ENCODE data around the gene MRRF.
"Not testable (repeated sequence)": the region's sequence is repeated elsewhere in the genome, so short reads cannot be mapped to it uniquely, and the experiment has no call there.

Gene MRRF

GRCh38 chr9:122277285-122277897 lies 12.7 kb downstream of the MRRF start:
- no peak for DNase-seq

GRCh38 chr9:122281368-122281767 lies 16.7 kb downstream of the MRRF start:
- DNase-seq, result no peak

GRCh38 chr9:122286764-122287163 lies 22.1 kb downstream of the MRRF start:
- DNase-seq, result no peak

GRCh38 chr9:122287214-122287720 lies 22.6 kb downstream of the MRRF start:
- DNase-seq, result no peak

- no peak for DNase-seq
These were observed 26.8 kb downstream of the MRRF start for GRCh38 chr9:122291458-122291857.

- DNase-seq, result no peak
These were observed 29.8 kb downstream of the MRRF start for GRCh38 chr9:122294531-122294930.

- DNase-seq, result no peak
These were observed 32.8 kb downstream of the MRRF start for GRCh38 chr9:122297512-122297911.

GRCh38 chr9:122302237-122303093 lies 37.8 kb downstream of the MRRF start:
- no peak for DNase-seq

GRCh38 chr9:122307061-122307460 lies 42.4 kb downstream of the MRRF start:
- DNase-seq, result no peak

GRCh38 chr9:122307925-122308324 lies 43.2 kb downstream of the MRRF start:
- DNase-seq, result no peak

GRCh38 chr9:122309861-122310260 lies 45.2 kb downstream of the MRRF start:
- no peak for DNase-seq

- DNase-seq, result no peak
These were observed 49.5 kb downstream of the MRRF start for GRCh38 chr9:122314165-122314564.

GRCh38 chr9:122315534-122315933 lies 50.9 kb downstream of the MRRF start:
- DNase-seq, result no peak

GRCh38 chr9:122318284-122318683 lies 53.6 kb downstream of the MRRF start:
- DNase-seq, result no peak

GRCh38 chr9:122320413-122320881 lies 55.8 kb downstream of the MRRF start:
- DNase-seq, result no peak

GRCh38 chr9:122322553-122322952 lies 57.9 kb downstream of the MRRF start:
- DNase-seq, result no peak

GRCh38 chr9:122324665-122325064 lies 60.0 kb downstream of the MRRF start:
- not testable (repeated sequence) for DNase-seq

GRCh38 chr9:122325124-122325523 lies 60.4 kb downstream of the MRRF start:
- DNase-seq, result no peak

GRCh38 chr9:122327175-122327574 lies 62.5 kb downstream of the MRRF start:
- no peak for DNase-seq

GRCh38 chr9:122329597-122329996 lies 64.9 kb downstream of the MRRF start:
- no peak for DNase-seq

- DNase-seq, result not testable (repeated sequence)
These were observed 65.8 kb downstream of the MRRF start for GRCh38 chr9:122330466-122330865.

GRCh38 chr9:122331523-122331927 lies 66.8 kb downstream of the MRRF start:
- no peak for DNase-seq

GRCh38 chr9:122332083-122332482 lies 67.4 kb downstream of the MRRF start:
- DNase-seq, result no peak

GRCh38 chr9:122332644-122333043 lies 68.0 kb downstream of the MRRF start:
- DNase-seq, result no peak
